Skeletal muscle tissue (tissue), 4 donors: ENCODE results near the gene SNAPC4. TPM values are rescaled to one million over a fixed set of nuclear protein-coding genes. Genes with fewer than 3 reads are reported as not detected.

Experiments
- H3K27ac ChIP-seq: one replicate; pipeline ENCODE4 v1.7.0; 2013; ENCODE audit warnings: mild to moderate bottlenecking, low read depth, low read length, inconsistent platforms
- H3K27me3 ChIP-seq, 3 donors: one replicate each; pipeline ENCODE4 v1.7.0; 2013; ENCODE audit warnings: low read length in 3 of 3; ENCODE audit not compliant: control insufficient read depth in 3 of 3, insufficient read depth in 3 of 3
- H3K36me3 ChIP-seq, 3 donors: one replicate each; pipeline ENCODE4 v1.7.0; 2013; ENCODE audit warnings: low read length in 3 of 3; ENCODE audit not compliant: control insufficient read depth in 3 of 3, insufficient read depth in 3 of 3
- H3K4me1 ChIP-seq, 3 donors: one replicate each; pipeline ENCODE4 v1.7.0; 2013; ENCODE audit warnings: low read length in 3 of 3, mild to moderate bottlenecking in 3 of 3; ENCODE audit not compliant: control insufficient read depth in 3 of 3, insufficient read depth in 3 of 3
- H3K4me3 ChIP-seq, 3 donors: one replicate each; pipeline ENCODE4 v1.7.0; 2013; ENCODE audit warnings: low read length in 3 of 3
- H3K9ac ChIP-seq, 3 donors: one replicate each; pipeline ENCODE4 v1.7.0; 2013; ENCODE audit warnings: low read length in 3 of 3, mild to moderate bottlenecking in 3 of 3, moderate library complexity in 2 of 3, low read depth in 1 of 3
- H3K9me3 ChIP-seq, 3 donors: one replicate each; pipeline ENCODE4 v1.7.0; 2013; ENCODE audit warnings: low read length in 3 of 3; ENCODE audit not compliant: control insufficient read depth in 3 of 3
- total RNA-seq: library from RNA; depleted of rRNA; stranded (reverse); fragments of >200 nt; gene quantifications from one replicate; pipeline ENCODE4 v1.2.3, GENCODE V29; 2014
- donor health status: Osteomylitis.

Gene SNAPC4
- total RNA-seq, 1 donor from 2014 or later: 4.7 TPM

- Histone ChIP-seq H3K9me3 (no peaks in the 10 kb centered on the region), H3K4me3 (no peak overlapping the region), H3K27me3 (no peaks in the 10 kb centered on the region), H3K4me1 (no peaks in the 10 kb centered on the region), H3K27ac (no peak overlapping the region), H3K36me3 (peaks cover 42 to 50% (median 49%) of the 10 kb centered on the region in 3 donors), H3K9ac (no peak overlapping the region)
Observed at GRCh38 chr9:136381966-136382513, 17.9 kb downstream of the SNAPC4 start.

GRCh38 chr9:136381311-136381710, 18.7 kb downstream of the SNAPC4 start:
- Histone ChIP-seq H3K9me3 (no peaks in the 10 kb centered on the region), H3K27me3 (no peaks in the 10 kb centered on the region), H3K27ac (no peak overlapping the region), H3K4me1 (no peaks in the 10 kb centered on the region), H3K4me3 (no peak overlapping the region), H3K9ac (no peak overlapping the region), H3K36me3 (peaks cover 39 to 50% (median 46%) of the 10 kb centered on the region in 3 donors)

- H3K36me3 ChIP-seq: peaks cover 40 to 50% (median 43%) of the 10 kb centered on the region in 3 donors
- H3K9ac ChIP-seq: no peak overlapping the region
- no peak overlapping the region for H3K4me3 ChIP-seq
- no peak overlapping the region for H3K27ac ChIP-seq
- no peaks in the 10 kb centered on the region for H3K27me3 ChIP-seq
- H3K9me3 ChIP-seq: no peaks in the 10 kb centered on the region
- H3K4me1 ChIP-seq: no peaks in the 10 kb centered on the region
Observed at GRCh38 chr9:136380381-136380780, 19.6 kb downstream of the SNAPC4 start.

- Histone ChIP-seq H3K4me1 (no peaks in the 10 kb centered on the region), H3K4me3 (no peak overlapping the region), H3K27ac (no peak overlapping the region), H3K9ac (no peak overlapping the region), H3K9me3 (no peaks in the 10 kb centered on the region), H3K27me3 (no peaks in the 10 kb centered on the region), H3K36me3 (peaks cover 36 to 47% (median 43%) of the 10 kb centered on the region in 3 donors)
Observed at GRCh38 chr9:136379891-136380290, 20.1 kb downstream of the SNAPC4 start.

GRCh38 chr9:136379401-136379800, 20.6 kb downstream of the SNAPC4 start:
- H3K4me1 ChIP-seq: no peaks in the 10 kb centered on the region
- H3K9ac ChIP-seq: no peak overlapping the region
- peaks cover 35 to 43% (median 42%) of the 10 kb centered on the region in 3 donors for H3K36me3 ChIP-seq
- H3K9me3 ChIP-seq: no peaks in the 10 kb centered on the region
- H3K27ac ChIP-seq: no peak overlapping the region
- H3K27me3 ChIP-seq: no peaks in the 10 kb centered on the region
- no peak overlapping the region for H3K4me3 ChIP-seq

GRCh38 chr9:136379003-136379287, 21.0 kb downstream of the SNAPC4 start:
- Histone ChIP-seq H3K9me3 (no peaks in the 10 kb centered on the region), H3K4me1 (no peaks in the 10 kb centered on the region), H3K9ac (no peak overlapping the region), H3K27ac (no peak overlapping the region), H3K4me3 (no peak overlapping the region), H3K36me3 (peaks cover 30 to 38% (median 37%) of the 10 kb centered on the region in 3 donors), H3K27me3 (no peaks in the 10 kb centered on the region)

- no peaks in the 10 kb centered on the region for H3K4me1 ChIP-seq
- H3K27ac ChIP-seq: no peak overlapping the region
- peaks cover 0 to 2% (median 0%) of the 10 kb centered on the region in 3 donors for H3K27me3 ChIP-seq
- H3K36me3 ChIP-seq: peaks cover 30 to 34% (median 34%) of the 10 kb centered on the region in 3 donors
- H3K9me3 ChIP-seq: no peaks in the 10 kb centered on the region
- H3K9ac ChIP-seq: no peak overlapping the region
- no peak overlapping the region for H3K4me3 ChIP-seq
Observed at GRCh38 chr9:136378170-136379002, 21.6 kb downstream of the SNAPC4 start.

- Histone ChIP-seq H3K27ac (no peak overlapping the region), H3K9me3 (no peaks in the 10 kb centered on the region), H3K27me3 (peaks cover 0 to 2% (median 0%) of the 10 kb centered on the region in 3 donors), H3K4me1 (peaks cover 0 to 3% (median 0%) of the 10 kb centered on the region in 3 donors), H3K9ac (no peak overlapping the region), H3K4me3 (no peak overlapping the region), H3K36me3 (peaks cover 24 to 26% (median 26%) of the 10 kb centered on the region in 3 donors)
Observed at GRCh38 chr9:136377341-136378169, 22.4 kb downstream of the SNAPC4 start.

GRCh38 chr9:136376457-136376856, 23.5 kb downstream of the SNAPC4 start:
- Histone ChIP-seq H3K36me3 (peaks cover 13 to 18% (median 18%) of the 10 kb centered on the region in 3 donors), H3K4me1 (peaks cover 3 to 5% (median 4%) of the 10 kb centered on the region in 3 donors), H3K27me3 (peaks cover 0 to 2% (median 0%) of the 10 kb centered on the region in 3 donors), H3K9me3 (no peaks in the 10 kb centered on the region), H3K4me3 (no peak overlapping the region), H3K27ac (no peak overlapping the region), H3K9ac (no peak overlapping the region)
